ENCODE data around the gene MSANTD3.

The MSANTD3 gene

GRCh38 chr9:100465761-100466160, 38.8 kb downstream of the MSANTD3 start:
- TF ChIP-seq FOXM1 (IDR thresholded peaks at IDR 0.05; ENCODE audit: borderline replicate concordance, low read depth) (no peak), TAF1 (IDR thresholded peaks at IDR 0.05; ENCODE audit: low read depth) (no peak), NFIC (IDR thresholded peaks at IDR 0.05) (no peak), CEBPB (IDR thresholded peaks at IDR 0.05) (no peak), REST (IDR thresholded peaks at IDR 0.05; ENCODE audit: low read depth) (no peak), TEAD4 (IDR thresholded peaks at IDR 0.05) (no peak), RAD21 (IDR thresholded peaks at IDR 0.05; ENCODE audit: low read depth) (no peak), YY1 (IDR thresholded peaks at IDR 0.05; ENCODE audit: low read depth) (no peak), EGR1 (IDR thresholded peaks at IDR 0.05) (no peak), USF1 (IDR thresholded peaks at IDR 0.05) (no peak), MAX (IDR thresholded peaks at IDR 0.05) (no peak)

- TF ChIP-seq EP300 (IDR thresholded peaks at IDR 0.05; ENCODE audit: borderline replicate concordance) (no peak), TEAD4 (IDR thresholded peaks at IDR 0.05) (no peak), TAF1 (IDR thresholded peaks at IDR 0.05; ENCODE audit: low read depth) (no peak), EGR1 (IDR thresholded peaks at IDR 0.05) (no peak), TCF12 (IDR thresholded peaks at IDR 0.05; ENCODE audit: low read depth) (no peak), RAD21 (IDR thresholded peaks at IDR 0.05; ENCODE audit: low read depth) (no peak), CREB1 (IDR thresholded peaks at IDR 0.05; ENCODE audit: low read depth) (no peak), CEBPB (IDR thresholded peaks at IDR 0.05) (no peak), ZBTB7A (IDR thresholded peaks at IDR 0.05; ENCODE audit: low read depth) (no peak), USF1 (IDR thresholded peaks at IDR 0.05) (no peak), FOXM1 (IDR thresholded peaks at IDR 0.05; ENCODE audit: borderline replicate concordance, low read depth) (no peak), YY1 (IDR thresholded peaks at IDR 0.05; ENCODE audit: low read depth) (no peak), NFIC (IDR thresholded peaks at IDR 0.05) (no peak), REST (IDR thresholded peaks at IDR 0.05; ENCODE audit: low read depth) (no peak), MAX (IDR thresholded peaks at IDR 0.05) (no peak)
These were observed 39.4 kb downstream of the MSANTD3 start for GRCh38 chr9:100466171-100466828.

GRCh38 chr9:100466829-100467221, 39.9 kb downstream of the MSANTD3 start:
- TF ChIP-seq CREB1 (IDR thresholded peaks at IDR 0.05; ENCODE audit: low read depth) (no peak), MAX (IDR thresholded peaks at IDR 0.05) (no peak), TAF1 (IDR thresholded peaks at IDR 0.05; ENCODE audit: low read depth) (no peak), EP300 (IDR thresholded peaks at IDR 0.05; ENCODE audit: borderline replicate concordance) (no peak), CEBPB (IDR thresholded peaks at IDR 0.05) (no peak), EGR1 (IDR thresholded peaks at IDR 0.05) (no peak), FOXM1 (IDR thresholded peaks at IDR 0.05; ENCODE audit: borderline replicate concordance, low read depth) (no peak), NFIC (IDR thresholded peaks at IDR 0.05) (no peak), USF1 (IDR thresholded peaks at IDR 0.05) (no peak), RAD21 (IDR thresholded peaks at IDR 0.05; ENCODE audit: low read depth) (no peak), ZBTB7A (IDR thresholded peaks at IDR 0.05; ENCODE audit: low read depth) (no peak), TCF12 (IDR thresholded peaks at IDR 0.05; ENCODE audit: low read depth) (no peak), REST (IDR thresholded peaks at IDR 0.05; ENCODE audit: low read depth) (no peak), TEAD4 (IDR thresholded peaks at IDR 0.05) (no peak), YY1 (IDR thresholded peaks at IDR 0.05; ENCODE audit: low read depth) (no peak)

Data from Ishikawa (cell line).